ENCODE measurements around the gene TMPRSS15. TPM values are rescaled to one million over a fixed set of nuclear protein-coding genes. Genes with fewer than 3 reads are reported as not detected.

Gene TMPRSS15
- total and polyA plus RNA-seq, 11 donors, result not detected

- no peaks in the 10 kb centered on the region for H3K36me3 ChIP-seq
- ATAC-seq, result no peak
- no peaks in the 10 kb centered on the region for H3K9me3 ChIP-seq
- TF ChIP-seq CTCF (IDR thresholded peaks at IDR 0.05) (no peak), POLR2A (IDR thresholded peaks at IDR 0.05) (no peak)
- H3K4me1 ChIP-seq, result no peaks in the 10 kb centered on the region
- no peak for DNase-seq
- H3K27me3 ChIP-seq, result no peaks in the 10 kb centered on the region
- WGBS, 4 donors, result 89 to 94% (median 93%) methylated on average over 1 of the region's 1 CpG
- no peak overlapping the region for H3K27ac ChIP-seq
- no peak overlapping the region for H3K4me3 ChIP-seq
- intact Hi-C loops (cut with DNase I), result no loop called here
Observed at GRCh38 chr21:18354947-18355346, 48.6 kb downstream of the TMPRSS15 start.

- DNase-seq (no peak), ATAC-seq (no peak)
- no peaks in the 10 kb centered on the region for H3K36me3 ChIP-seq
- no peaks in the 10 kb centered on the region for H3K9me3 ChIP-seq
- WGBS, 4 donors, result 63 to 71% (median 65%) methylated on average over 2 of the region's 2 CpGs
- TF ChIP-seq CTCF (IDR thresholded peaks at IDR 0.05) (no peak), POLR2A (IDR thresholded peaks at IDR 0.05) (no peak)
- no peaks in the 10 kb centered on the region for H3K27me3 ChIP-seq
- H3K4me3 ChIP-seq, result no peak overlapping the region
- intact Hi-C loops (cut with DNase I), result no loop called here
- H3K4me1 ChIP-seq, result no peaks in the 10 kb centered on the region
- H3K27ac ChIP-seq, result no peak overlapping the region
Observed at GRCh38 chr21:18350216-18350615, 53.4 kb downstream of the TMPRSS15 start.

- Histone ChIP-seq H3K4me1 (no peaks in the 10 kb centered on the region), H3K27me3 (no peaks in the 10 kb centered on the region), H3K4me3 (no peak overlapping the region), H3K9me3 (no peaks in the 10 kb centered on the region), H3K36me3 (no peaks in the 10 kb centered on the region), H3K27ac (no peak overlapping the region)
- DNase-seq, result no peak
- 68 to 75% (median 71%) methylated on average over 4 of the region's 4 CpGs for WGBS, 4 donors
- intact Hi-C loops (cut with DNase I), result no loop called here
- TF ChIP-seq POLR2A (IDR thresholded peaks at IDR 0.05) (no peak), CTCF (IDR thresholded peaks at IDR 0.05) (no peak)
- no peak for ATAC-seq
Observed at GRCh38 chr21:18349468-18349867, 54.1 kb downstream of the TMPRSS15 start.

GRCh38 chr21:18340387-18340942, 63.1 kb downstream of the TMPRSS15 start:
- WGBS, 4 donors, result 67 to 73% (median 68%) methylated on average over 4 of the region's 4 CpGs
- no peak overlapping the region for H3K27ac ChIP-seq
- intact Hi-C loops (cut with DNase I), result no loop called here
- DNase-seq, result no peak
- no peaks in the 10 kb centered on the region for H3K9me3 ChIP-seq
- H3K4me1 ChIP-seq, result no peaks in the 10 kb centered on the region
- no peaks in the 10 kb centered on the region for H3K36me3 ChIP-seq
- ATAC-seq, result no peak
- no peaks in the 10 kb centered on the region for H3K27me3 ChIP-seq
- H3K4me3 ChIP-seq, result no peak overlapping the region
- TF ChIP-seq CTCF (IDR thresholded peaks at IDR 0.05), result no peak
- TF ChIP-seq POLR2A (IDR thresholded peaks at IDR 0.05), result no peak

Data from heart left ventricle (tissue), 16 donors.